GM18498 (cell line): ENCODE data around the gene PRF1.

Experiments
- ATAC-seq: cut with Tn5 transposase; IDR thresholded peaks from one replicate; pipeline ENCODE4 v1.9.1; 2021; ENCODE audit warnings: mild to moderate bottlenecking, moderate library complexity; ENCODE audit not compliant: unreplicated experiment

The PRF1 gene

DNA sequence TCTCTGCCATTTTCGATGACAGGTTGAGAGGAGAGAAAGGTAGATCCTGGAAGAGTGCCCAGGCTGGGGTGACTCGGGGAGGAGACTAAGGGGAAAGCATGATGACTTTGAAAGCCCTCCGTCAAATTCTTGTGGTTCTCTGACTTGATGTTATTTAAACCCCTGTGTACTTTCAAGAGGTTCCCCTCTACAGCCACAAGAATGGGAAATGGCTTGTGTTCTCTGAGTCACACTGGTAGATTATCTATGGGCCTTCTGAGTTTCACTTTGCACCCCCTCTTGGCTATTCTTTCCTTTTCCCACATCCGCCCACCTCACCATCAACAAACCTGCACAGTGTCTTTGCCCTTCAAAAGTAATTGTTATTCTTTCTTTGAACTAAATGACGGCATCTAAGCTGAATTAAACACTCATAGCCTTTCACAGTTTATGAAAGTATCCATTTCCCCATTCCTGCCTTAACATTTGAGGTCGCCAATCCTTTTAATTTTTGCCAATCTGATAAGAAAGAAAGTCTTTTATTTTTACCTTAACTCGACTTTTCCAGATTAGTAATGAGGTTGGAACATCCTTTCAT lies 24.1 kb downstream of the PRF1 start:
- ATAC-seq: peak; percentile 59

DNA sequence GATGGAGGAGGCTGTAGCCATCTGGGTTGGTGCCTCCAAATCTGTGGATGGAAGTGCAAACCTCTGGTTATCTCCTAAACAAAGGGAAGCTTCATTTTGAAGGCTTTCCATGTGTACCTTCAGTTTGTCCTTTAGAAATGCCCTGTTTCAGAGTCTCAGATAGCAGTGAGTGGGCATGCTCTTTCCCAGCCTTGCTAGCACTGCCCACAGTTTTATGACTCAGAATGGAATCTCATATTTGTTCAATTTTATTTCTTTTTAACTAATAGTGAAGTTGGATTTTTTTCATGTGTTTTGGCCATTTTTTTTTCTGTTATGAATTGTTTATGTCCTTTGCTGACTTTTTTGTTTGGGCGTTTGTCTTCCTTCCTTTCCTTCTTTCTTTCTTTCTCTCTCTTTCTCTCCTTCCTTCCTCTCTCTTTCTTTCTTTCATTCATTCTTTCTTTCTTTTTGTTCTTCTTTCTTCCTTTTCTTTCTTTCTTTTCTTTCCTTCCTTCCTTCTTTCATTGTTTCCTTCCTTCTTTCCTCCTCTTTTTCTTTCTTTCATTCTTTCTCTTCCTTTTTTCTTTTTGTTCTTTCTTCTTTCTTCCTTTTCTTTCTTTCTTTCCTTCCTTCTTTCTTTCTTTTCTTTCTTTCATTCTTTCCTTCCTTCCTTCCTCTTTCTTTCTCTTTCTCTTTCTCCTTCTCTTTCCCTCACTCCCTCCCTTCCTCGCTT lies 25.6 kb downstream of the PRF1 start:
- no peak for ATAC-seq

DNA sequence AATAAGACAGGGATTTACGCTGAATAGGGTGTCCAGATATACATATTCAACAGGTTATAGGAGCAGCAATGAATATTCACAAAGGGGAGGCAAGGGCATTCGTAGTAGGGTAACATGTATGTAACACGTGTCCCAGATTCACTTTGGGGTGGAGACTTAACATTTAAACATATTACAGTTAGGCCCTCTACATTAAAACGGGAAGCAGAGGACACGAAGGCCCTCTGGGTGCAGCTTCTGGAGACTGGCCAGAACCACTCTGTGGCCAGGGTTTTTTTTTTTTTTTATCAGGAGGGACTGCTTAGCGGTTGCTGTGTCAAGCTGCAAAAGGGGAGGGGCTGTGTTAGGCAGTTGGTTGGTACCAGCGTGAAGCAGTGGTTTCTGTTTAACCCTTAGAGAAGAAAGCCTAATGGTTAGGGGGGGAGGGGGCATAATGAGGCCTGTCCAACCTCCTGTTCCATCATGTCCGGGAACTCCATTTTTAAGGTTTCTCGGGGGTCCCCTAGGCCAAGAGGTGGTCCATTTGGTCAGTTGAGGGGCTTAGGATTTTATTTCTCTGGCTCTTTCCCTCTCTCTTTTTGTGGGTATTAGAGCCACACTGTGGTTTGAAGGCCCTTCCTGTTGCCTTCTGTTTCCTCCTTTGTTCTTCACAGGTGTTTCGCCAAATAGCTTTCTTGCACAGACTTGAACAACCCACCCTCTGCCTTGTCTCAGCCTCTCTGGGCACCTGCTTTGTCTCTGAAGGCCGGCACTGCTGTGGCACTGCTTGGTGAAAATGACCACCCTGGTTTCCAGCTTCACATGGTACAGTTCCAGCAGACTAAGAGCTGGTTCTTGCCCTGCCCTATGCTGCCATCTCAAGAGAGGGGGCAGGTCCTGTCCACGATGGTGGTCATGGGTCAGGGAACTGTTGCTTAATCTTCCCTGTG lies 26.4 kb downstream of the PRF1 start:
- ATAC-seq: peak; percentile 65

- no peak for ATAC-seq
Observed at GRCh38 chr10:70575486-70575873, 27.1 kb downstream of the PRF1 start.

DNA sequence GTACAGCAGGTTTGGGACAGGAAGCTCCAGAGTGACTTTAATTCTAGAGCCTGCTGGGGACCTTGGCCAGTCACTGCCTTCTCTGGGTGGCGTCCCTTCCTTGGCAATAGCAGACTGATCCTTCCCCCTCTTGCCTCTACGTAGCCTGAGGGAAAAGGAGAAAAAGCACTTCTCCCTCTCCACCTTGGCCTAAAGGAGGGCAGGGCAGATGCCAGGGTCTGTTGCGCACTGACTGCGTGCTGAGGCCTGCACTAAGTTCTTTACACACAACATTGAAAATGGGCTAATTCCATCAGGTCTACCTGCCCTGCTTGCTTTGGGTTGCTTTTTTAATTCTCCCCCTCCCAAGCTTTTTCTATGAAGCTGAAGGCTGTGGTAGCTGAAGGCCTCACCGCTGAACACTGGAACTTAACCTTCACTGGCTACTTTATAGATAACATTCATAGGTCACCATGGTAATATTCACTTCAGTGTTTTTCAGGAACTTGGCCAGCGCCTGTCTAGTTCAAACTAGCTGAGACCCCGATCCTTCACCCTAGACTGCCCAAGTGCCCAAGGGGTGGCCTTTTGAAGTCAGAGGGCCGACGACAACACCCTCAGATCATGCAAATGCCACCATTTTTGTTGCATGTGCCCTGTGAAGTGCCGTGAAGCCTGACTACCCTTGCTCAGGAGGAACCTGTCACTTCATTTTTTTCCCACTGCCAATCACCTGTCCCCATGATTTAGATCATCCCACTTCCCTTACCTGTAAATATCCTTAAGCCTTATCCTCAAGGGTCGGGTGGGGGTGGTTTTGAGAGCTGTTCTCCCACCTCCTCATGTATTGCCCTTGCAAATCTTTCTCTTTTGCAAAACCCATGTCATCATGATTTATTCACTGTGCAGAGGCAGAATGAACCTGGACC lies 28.7 kb downstream of the PRF1 start:
- ATAC-seq: no peak

DNA sequence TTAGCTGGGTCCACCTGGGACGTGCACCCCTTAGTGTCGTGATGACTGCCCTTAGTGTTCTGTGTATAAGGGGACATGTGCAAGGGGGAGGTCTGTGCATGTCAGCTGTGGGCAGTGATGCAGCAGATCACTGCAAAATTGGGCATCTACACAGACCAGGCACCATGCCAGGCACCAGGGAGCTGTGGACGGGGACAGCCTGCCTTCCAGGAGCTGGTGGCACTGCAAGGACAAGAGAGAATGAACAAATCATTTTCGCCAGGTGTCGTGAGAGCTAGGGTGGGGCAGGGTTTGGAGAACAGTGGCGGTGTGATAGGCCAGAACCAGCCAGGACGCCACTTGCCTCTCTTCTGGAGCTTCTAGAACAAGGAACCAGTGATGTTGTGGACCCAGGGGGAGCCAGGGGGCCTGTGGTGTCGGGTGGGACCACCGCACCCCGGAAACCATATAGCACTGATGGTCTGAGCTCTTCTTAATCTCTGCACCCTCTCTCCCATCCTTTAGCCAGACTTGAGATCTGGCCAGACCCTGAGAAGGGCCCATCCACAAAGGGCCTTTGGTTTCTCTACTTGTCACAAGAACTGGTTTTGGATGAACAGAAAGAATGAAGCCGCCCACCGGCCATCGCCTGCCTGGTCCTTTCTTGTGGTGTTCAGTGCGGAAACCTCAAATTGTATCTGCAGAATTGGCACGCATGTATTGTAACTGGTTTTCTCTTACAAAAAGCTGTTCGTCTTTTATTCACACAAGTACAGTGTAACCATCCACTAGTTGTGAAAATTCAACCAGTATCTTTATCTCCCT lies 30.7 kb downstream of the PRF1 start:
- no peak for ATAC-seq

GRCh38 chr10:70571236-70571635 lies 31.3 kb downstream of the PRF1 start:
- ATAC-seq: no peak

- no peak for ATAC-seq
Observed at GRCh38 chr10:70568781-70569495, 33.6 kb downstream of the PRF1 start.

- ATAC-seq: no peak
Observed at GRCh38 chr10:70568113-70568512, 34.4 kb downstream of the PRF1 start.

- ATAC-seq: no peak
Observed at GRCh38 chr10:70567603-70568002, 34.9 kb downstream of the PRF1 start.

DNA sequence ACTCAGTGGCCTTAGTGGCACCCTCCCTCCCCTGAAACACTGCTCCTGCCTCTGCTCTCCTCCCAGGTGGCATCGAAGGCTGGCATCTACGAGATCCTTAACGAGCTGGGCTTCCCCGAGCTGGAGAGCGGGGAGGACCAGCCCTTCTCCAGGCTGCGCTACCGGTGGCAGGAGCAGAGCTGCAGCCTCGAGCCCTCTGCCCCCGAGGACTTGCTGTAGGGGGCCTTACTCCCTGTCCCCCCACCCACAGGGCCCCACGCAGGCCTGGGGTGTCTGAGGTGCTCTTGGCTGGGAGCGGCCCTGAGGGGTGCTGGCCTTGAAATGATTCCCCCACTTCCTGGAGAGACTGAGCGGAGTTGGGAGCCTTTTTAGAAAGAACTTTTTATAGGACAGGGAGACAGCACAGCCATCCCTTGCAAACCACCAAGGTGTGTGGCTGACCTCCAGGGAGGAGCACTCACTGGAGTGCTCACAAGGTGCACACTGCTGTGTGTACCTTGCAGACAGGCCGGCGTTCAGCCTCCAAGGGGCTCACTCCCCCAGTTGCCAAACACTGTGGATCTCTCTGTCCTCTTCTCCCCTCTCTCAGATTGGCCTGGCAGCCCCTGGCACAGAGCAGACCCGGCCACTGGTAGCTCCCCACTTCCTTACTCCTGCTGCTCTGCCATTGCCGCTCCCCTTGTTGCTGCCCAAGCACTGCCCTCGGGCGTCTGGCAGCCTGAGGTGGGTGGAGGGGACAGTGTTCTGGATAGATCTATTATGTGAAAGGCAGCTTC lies 35.8 kb downstream of the PRF1 start:
- no peak for ATAC-seq

DNA sequence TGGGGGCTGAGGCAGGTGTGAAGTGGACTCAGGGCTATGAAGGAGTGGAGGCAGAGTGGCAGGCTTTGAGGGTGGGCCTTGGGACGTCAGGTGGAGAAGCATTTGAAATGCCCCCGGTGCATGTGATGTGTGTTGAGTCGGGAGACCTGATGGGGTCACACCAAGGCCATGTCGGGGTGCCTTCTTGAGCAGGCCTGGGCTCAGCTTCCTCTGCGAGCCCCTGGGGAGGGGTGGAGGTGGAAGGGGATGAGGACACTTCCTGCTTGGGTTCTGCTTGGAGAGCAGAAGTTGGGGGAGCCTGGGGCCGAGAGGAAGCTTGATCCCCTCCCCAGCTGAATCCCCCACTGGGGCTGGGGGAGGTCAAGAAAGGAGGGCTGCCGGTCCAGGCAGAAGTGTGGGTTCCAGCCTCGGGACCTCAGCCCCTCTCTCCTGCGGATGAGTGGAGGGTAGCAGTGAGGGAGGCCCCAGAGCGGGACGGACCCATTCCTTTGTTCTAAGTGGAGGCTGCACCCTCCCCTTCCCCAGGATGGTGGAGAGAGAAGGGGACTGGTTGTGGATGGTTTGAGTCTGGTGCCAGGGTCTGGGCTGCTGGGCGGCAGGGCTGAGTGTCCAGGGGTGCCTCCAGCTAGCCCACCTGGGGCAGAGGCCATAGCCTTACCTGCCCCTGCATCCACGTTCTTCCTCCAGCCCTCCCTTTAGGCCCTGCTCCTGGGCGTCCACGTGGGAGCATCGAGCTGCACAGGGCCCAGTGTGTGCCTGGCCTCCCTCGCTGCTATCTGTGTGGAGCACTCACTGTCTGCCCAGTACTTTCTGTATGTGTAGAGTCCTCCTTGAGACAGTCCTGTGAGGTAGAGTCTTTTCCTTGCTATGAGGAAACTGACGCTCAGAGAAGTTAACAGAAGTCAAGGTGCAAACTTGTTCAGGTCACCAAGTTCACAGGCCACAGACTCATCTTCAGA lies 36.7 kb downstream of the PRF1 start:
- ATAC-seq: no peak

- no peak for ATAC-seq
Observed at GRCh38 chr10:70564901-70565351, 37.6 kb downstream of the PRF1 start.

DNA sequence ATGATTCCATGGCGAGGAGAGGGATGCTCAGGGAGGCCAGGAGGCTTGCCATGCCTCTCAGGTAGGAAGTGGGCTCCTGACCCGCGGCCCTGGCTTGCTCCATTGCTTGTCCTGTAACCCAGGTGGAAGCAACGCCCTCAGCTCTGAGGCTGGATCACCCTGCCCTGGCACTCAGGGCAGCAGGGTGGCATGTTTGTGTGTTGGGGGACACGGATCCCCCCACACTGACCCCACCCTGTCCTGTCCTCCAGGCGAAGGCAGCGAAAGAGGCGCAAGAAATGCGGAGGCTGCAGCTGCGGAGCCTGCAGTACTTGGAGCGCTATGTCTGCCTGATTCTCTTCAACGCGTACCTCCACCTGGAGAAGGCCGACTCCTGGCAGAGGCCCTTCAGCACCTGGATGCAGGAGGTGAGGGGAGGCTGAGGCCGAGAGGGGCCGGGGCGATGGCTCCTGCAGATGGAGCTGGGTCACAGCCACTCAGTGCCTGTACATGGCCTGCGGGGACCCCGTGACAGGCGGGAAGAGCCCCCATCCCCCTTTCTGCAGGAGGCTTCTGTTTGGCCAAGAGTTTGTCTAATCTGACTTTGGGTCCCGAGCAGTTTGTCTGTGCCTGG lies 38.3 kb downstream of the PRF1 start:
- ATAC-seq: no peak

- no peak for ATAC-seq
Observed at GRCh38 chr10:70563230-70563629, 39.3 kb downstream of the PRF1 start.

DNA sequence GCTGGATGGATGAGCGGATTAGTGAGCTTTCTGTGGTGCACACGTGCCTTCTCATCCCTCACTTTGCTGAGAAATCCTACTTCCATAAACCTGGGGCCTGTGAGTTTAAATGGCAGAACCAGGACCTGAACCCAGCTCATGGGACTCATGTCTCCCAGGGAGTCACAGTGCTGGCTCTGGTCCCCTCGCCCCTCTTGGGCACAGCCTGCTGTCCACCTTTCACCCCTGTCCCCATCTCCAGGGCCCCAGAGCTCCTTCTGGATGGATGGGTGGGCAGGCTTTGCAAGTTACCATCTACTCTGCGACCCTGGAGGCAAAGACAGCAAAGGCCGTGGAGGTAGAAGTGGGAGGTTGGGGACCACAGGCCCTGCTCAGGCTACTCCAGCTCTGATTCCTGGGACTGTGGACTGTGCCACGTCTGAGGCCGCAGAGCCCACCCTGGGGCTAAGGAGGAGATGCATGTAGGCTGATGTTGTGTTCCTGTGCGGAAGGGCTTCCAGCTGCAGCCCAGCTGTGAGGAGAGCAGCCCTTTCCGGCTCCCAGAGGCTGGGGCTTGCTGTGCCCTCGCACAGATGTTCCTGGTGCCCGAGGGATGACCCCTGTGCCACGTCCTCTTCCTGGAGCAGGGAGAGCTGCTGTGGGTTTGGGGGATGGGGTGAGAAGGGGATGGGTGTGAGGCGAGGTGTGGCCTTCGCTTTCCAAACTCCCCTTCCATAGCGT lies 40.3 kb downstream of the PRF1 start:
- no peak for ATAC-seq
